C1 segment of cervical spinal cord (tissue), 14 donors: ENCODE measurements around the gene MYO1E.

Experiments
- DNase-seq, 14 donors: peaks; one replicate each; lab custom pipeline; 2025; lab: John Stamatoyannopoulos, UW

MYO1E gene

DNA sequence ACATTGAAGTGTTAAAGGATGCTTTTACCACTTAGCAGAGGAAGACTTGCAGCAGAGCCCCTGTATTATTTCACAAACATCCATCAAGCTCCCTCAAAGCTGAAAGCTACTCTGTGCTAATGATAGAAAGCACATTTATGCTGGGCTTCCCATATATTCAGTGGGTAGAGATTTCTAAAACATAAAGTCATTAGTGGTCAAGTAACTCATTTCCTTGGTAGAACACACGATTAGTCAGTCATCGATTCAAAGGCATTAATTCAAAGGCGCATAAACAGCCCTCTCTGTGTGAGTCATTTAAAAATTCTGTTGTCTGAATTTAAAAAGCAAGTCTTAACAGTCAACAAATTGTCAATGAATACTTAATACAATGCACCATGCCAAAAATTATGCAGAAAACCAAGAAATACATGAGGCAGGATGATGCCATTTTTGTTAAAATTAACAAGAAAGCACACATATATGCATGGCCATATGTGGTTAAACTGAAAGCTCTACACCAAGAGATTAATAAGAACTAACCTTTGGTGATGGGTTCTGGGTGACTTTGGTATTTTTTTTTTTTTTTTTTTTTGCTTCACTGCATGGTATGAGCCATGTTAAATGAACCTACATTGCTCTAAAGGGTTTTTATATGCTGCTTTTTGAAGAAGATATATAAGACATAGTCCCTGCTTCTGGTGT is 104.4 kb downstream of the MYO1E start:
- no peak for DNase-seq

DNA sequence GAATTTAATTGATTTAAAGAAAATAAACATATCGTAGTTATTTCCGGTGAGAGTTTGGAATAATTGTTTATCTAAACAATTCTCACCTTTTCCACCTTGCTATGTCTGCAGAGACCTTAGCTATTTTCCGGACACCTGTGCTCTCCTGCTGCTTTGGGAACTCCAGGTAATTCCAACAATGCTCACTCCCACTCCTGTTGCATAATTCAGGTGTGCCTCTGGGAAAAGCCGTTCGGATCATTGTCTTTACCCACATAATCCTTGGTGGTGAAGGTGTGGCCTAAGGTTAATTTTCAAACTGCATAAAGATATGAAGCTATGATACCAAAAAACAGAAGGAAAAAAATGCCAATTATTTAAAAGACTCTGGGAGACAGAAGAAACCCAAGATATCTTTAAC is 106.6 kb downstream of the MYO1E start:
- no peak for DNase-seq

DNA sequence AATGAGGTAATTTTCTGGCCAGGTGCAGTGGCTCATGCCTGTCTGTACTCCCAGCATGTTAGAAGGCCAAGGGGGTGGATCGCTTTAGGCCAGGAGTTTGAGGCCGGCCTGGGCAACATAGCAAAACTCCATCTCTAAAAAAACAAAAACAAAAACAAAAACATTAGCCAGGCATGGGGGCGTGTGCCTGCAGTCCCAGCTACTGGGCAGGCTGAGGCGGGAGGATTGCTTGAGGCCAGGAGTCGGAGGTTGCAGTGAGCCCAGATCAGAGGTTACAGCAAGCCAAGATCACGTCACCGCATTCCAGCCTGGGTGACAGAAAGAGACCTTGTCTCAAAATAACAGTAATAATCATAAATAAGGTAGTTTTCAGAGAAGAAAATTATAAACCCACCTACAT is 110.4 kb downstream of the MYO1E start:
- no peak for DNase-seq

DNA sequence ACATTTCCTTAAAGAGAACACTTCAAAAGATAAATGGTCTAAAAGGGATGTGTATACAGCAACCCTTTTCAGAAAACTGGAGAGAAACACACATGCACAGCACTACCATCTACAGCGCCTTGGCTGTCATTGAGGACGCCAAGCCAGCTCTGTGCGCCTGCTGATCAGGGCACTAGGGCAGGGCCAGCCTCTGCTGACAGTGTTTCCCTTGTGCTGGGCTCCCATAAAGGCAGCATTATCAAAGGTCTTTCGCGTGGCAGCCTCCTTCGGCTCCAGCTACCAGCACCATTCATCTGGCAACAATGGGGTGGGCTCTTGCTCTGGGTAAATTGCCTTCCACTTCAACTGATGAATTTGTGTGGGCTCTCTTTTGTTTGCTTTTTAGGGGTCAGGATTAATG is 112.6 kb downstream of the MYO1E start:
- DNase-seq = peak in 13 of 14 donors; percentile 11 to 84 (median 69)

DNA sequence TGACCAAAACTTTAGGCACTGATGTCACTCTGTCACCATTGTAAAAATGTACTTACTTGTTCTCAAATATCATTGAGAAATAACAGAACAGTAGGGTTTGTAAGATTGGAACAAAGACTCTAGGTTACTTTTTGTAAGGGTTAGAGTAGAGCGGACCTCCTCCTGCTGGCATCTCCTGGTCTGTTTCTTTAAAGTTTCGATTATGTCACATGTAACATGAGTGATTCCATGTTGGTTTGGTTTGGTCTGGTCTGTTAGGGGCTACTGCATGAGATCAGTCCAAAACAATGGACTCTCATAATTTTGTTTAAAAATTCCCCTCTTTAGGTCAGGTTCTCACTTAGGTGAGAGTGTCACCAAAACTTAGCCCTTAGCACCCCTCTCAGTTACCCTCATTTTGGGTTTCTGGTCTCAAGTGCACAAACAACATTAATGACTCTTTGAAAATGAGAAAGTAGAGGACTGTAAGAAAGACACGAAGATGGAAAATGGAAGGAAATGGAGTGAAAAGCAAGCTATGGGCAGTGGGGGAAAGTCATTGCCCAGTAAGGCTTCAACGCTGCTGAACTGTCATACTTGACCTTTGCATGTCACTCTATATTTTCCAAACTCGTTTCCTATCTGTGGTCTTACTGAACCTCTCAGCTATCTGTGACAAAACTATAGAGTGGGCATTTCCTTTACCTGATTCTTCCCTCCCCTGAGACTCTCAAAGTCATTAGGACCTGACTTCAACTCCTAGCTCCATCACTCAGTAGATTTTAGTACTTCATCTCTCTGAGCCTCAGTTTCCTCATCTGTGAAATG is 113.3 kb downstream of the MYO1E start:
- DNase-seq = no peak

DNA sequence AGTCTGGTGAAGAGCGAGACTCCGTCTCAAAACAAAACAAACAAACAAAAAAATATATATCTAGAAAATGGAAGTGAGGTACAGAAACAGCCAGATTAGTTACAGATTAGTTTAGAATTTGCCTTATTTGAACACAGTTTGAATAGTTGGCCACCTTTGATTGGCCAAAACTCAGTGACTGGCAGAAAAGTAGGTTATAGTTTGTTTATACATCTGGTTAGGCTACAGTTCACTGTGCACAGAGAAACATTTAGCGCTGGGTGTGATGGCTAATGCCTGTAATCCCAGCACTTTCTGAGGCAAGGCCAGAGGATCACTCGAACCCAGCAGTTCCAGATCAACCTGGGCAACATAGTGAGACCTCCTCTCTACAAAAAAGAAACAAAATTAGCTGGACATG is 114.4 kb downstream of the MYO1E start:
- no peak for DNase-seq

DNA sequence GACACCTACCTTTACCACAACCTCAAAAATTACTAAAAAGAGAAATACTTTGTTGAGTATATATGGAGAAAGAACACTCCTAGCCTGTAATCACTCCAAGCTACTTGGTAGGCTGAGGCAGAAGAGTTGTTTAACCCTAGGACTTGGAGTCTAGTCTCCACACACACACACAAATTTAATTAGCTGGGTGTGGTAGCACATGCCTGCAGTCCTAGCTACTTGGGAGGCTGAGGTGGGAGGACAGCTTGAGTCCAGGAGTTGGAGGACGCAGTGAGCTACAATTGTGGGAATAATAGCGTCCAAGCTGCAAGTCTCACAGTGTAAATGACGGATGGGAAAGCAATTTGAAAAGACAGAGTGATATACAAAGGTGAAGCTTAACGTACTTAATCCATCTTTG is 115.5 kb downstream of the MYO1E start:
- DNase-seq = no peak

DNA sequence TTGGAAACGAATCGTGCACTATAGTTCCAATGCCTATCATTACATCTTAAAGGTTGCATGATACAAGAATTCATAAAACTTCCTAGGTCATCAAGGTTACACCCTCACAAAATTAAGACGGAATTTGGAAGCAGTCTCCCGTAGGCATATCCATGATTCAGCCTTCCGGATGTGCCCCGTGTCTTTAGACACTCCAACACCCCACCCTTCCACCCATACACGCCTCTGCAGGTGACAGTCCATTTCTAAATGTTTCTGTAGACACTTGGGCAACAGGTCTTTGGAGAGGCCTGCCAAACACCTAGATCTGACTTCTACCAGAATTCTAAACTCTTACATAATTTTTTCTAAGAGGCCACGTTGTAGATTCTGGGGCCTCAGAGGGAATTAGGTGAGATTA is 116.2 kb downstream of the MYO1E start:
- DNase-seq = no peak

DNA sequence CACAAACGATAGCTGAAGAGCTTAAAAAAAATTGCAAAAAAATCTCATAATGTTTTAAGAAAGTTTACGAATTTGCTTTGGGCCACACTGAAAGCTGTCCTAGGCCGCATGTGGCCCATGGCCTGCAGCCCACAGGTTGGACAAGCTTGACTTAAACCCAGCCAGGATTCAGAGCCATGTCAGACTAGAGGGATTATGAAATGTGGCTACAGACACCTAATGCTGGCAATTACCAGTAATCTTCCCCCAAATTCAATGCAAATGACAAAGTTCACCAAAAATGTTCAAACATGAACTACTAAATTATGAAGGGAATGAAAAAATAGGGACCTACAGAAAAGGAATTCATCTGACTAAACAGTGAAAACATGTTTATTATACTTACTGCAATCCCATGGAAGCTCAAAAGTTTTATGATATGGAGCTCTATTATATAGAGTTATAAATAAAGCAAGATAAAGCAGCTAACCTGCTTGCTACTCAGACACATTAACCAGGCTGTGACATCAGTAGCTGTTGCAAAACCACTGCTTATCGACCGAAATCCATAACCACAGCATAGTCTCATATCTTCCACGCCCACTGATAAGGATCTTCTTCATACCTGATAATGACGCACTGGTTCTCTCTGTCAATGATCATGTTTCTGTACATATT is 116.9 kb downstream of the MYO1E start:
- no peak for DNase-seq

DNA sequence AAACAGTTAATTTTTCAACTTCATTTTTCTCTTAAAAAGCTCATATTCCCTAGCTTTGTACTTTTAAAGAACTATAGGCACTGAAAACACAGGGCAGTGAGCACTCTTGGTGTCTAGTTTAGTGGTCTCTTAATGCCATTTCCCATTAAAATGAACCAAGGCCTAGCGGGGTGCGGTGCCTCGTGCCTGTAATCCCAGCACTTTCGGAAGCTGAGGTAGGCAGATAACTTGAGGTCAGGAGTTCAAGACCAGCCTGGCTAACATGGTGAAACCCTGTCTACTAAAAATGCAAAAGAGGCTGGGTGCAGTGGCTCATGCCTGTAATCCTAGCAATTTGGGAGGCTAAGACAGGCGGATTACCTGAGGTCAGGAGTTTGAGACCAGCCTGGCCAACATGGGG is 120.5 kb downstream of the MYO1E start:
- no peak for DNase-seq

DNA sequence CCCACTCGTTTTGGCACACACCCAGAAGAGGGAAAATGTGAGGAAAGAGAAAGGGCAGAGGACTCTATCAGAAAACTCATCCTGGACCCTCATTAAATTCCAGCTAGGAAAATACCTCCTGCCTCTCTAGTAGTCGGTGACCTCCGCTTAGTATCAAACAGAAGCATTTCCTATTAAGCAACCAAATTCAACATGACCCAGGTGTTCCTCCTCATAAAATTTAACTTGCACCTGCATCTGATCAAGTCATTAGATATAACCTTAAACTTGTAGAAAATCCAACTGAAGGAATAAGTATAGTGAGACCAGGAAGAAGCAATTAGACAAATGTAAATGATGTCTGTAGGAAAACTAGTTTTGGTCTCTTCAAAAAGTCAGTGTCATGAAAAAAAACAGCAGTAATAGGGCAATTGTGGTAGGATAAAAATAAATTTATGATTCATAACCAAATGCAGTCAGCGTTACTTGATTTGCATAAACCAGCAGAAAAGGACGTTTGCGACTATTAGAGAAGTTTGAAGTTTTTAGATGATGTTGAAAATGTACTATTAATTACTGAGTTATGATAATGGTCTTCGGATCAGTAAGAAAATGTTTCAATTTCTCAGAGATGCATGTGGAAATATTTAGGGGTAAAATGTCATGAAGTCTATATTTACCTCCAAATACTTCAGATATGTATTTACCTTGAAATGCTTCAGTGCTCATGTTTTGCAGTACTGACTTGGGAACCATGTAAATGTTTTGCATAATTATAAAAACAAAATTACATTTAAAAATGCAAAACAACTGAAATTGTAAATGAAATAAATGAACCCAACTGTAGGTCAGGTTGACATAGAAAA is 121.4 kb downstream of the MYO1E start:
- no peak for DNase-seq

DNA sequence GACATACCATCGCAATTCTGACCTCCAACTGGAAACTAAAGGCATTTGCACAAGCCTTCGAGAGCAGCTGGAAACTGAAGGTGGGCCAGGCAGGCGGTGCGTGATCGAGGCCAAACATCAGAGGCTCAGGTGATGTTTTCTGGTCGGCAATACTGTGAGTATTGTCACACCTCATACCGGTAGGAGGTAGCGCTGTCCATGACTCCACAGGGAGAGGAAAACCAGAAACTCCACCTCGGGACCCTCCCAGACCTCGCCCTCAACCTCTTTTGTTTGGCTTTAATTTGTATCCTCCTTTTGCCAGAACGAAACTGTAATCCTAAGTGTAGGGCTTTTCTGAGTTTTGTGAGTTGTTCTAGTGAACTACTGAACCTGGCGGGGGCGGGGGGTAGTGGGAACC is 122.4 kb downstream of the MYO1E start:
- DNase-seq = no peak

DNA sequence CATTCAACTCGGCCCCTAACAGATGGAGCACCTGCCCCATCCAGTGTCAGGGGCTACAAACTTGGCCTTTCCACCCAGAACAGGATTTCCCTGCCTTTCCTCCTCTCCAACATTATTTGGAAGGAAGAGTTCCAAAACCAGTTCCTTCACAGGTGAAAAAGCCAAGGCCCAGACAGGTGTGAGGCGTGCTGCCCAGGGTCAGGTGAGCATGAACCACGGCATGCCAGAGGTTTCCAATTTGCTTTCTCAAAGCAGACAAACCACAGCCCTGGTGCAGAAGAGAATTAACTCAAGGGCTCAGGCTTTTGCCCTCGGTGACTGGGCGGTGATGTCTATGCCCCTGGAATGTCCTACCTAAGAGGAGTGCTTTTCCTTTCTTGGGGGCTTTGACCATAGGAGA is 122.9 kb downstream of the MYO1E start:
- no peak for DNase-seq

DNA sequence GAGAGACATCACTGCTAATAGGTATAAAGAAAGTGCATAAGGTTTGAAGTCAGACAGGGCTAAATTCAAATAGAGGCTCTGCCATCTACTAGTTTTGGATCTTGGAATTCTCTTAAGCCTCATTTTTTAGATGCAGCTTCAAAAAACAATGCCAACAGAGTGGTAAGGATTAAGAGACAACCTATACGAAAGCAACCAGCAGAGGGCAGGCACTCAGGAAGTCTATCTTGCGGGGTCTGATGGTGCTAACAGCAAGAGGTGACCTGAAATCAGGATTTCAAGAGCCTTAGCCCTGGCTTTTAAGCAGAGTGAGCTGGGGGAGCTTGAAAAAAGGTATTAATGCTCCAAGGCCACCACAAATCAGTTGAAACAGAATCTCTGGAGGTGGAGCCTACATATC is 125.3 kb downstream of the MYO1E start:
- peak in 5 of 14 donors; percentile 15 to 51 (median 28) for DNase-seq

DNA sequence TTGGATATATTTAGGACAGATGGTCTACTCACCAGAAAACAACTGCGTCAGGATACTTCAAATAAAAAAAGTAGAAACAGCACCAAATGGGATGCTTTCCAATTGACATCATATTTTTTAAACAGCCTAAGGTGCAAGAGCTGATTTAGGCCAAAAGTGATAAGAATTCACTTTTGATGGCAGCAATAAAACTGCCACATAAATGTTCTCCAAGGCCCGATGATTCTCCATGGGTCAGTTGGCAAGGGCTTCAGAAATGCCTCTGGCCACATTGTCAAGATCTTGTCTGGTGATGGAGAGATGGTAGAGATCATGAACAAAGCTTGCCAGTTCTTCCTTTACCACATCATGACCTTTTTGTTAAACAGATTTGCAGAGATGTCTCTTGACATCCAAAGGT is 127.1 kb downstream of the MYO1E start:
- no peak for DNase-seq

DNA sequence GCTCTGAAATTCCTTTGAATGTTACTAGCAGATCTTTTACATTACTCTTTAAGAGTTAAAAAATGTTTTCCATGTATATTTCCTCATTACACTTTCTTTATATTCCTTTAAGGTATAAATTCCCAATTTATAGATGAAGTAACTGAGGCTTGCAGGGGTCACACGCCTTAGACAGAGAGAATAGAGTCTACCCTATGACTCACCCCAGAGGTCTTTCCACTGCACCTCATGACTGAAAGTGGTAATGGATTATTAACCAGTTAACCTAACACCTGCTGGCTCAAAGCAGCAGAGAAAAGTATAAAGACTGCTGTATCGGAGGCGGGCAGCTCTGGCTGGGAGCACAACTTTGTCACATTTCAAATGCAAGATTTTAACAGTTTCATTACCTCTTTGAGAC is 128.3 kb downstream of the MYO1E start:
- no peak for DNase-seq

DNA sequence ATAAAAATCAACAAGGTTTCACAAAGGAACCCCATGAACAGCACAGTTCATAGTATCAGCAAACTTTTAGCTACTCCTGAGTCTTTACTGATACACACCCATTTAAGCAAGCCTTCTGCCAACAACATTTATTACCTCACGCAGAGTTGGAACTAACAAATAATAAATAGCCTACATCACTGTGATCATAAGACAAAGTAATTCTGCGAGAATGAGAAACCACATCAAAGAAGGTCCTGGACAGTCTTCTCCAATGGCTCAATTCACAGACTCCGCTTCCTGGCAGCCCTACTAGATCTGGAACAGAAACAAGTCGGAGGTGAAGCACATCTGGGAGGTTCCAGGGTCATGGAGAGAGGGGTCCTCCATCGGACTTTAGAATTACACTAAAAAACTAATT is 129.0 kb downstream of the MYO1E start:
- no peak for DNase-seq

DNA sequence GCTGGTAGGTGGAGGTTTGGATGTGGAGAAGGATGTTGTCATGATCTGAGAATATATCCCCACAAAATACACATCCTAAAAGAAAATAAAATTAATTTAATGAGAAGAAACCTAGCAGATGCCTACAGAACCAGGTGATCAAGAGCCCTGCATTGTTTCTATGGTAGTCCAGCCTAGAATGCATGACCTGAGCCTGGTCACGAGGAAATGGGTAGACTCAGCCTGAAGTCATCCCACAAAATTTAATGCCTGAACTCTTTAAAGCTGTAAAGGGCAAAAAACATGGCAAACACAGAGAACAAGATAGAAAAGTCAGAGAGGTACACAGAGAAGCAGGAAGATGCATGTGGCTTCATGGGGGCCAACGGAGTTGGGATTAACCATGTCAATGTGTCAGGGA is 130.0 kb downstream of the MYO1E start:
- DNase-seq = no peak

DNA sequence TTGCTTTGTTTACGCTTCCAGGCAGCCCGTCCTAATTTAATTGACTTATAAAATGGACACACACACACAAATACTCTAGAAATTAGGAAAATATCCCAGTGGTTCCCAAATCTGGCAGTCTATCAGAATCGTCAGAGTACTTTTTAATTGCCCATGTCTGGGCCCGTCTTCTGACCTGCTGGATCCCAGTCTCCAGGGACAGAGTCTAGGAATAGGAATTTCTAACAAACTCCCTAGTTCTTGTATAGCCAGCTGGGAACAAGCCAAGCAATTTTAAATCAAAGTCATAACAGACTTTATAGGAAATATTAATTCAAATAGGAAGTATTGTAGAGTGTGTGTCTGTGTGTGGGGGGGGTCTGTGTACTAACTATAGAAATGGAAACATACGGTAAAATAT is 132.6 kb downstream of the MYO1E start:
- DNase-seq = no peak

DNA sequence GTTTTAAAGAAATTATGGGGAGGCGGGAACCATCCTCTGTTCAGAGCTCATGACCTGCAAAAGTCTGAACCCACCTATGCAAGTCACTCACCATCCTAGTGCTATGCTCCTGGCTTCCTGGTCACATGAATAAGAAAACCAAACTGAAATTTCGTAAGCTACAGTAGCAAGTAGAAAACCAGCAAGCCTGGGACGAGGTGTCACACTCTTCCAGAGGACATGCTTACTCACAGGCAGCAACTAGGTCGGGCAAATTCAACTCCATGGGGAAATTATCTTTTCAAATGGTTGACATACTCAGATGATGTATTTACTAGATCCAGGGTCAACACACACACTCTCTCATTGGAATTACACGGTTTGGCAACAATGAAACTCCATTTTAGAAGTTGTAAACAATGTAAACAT is 134.7 kb downstream of the MYO1E start:
- DNase-seq = no peak

DNA sequence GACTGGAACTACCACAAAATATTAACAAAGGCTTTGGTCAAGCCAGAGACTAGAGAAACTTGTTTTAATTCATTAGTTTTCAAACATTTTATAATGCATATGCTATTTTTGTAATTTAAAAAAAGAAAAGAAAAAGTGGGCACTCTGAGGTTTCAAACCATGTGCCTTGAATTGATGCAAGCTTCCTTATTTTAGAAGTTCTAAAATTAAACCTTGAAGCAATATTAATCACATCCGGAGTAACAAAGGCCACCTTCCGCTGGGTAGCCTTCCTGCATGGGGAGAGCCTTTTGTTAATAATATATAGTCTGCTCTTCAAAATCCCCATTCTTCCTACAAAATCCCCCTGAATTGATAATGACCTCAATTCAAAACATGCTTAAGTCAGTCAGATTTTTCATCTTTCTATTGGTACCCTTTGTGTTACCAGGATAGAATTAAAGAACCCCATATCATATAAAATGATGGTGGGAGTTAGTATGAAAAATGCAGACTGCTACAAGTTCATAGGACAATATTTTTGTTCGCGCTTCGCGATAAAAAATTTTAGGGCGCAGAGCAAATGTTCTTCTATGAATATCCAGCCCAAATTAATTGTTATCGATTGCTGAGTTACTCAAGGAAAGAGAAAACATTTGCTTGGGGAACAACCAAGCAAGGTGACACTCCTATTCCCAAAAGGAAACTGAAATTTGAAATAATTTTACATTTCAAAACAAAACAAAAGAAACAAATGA is 135.4 kb downstream of the MYO1E start:
- no peak for DNase-seq
